GM12892 (cell line): Measurements from ENCODE around the gene MYO1H.

ENCODE experiments used
- DNase-seq: peaks from one replicate; pipeline ENCODE4 v3.0.0; 2011; ENCODE audit not compliant: insufficient read length
- FAIRE-seq: peaks from 2 replicates; lab custom pipeline; 2011; peaks lifted over from hg19 to GRCh38; lab: Jason Lieb, UNC
- POLR2A ChIP-seq: IDR thresholded peaks from 2 replicates; pipeline ENCODE4 v1.6.1; 2011; ENCODE audit warnings: low read depth, low read length, control low read depth
- POLR2AphosphoS5 ChIP-seq: IDR thresholded peaks from 2 replicates; pipeline ENCODE4 v1.6.1; 2011; ENCODE audit warnings: low read depth, low read length, control low read depth
- TAF1 ChIP-seq: IDR thresholded peaks from 2 replicates; pipeline ENCODE4 v1.6.1; 2011; ENCODE audit warnings: low read depth, mild to moderate bottlenecking, control low read depth, low read length, borderline replicate concordance

MYO1H gene

GRCh38 chr12:109493090-109493489 lies 145.4 kb downstream of the MYO1H start:
- FAIRE-seq (no peak), DNase-seq (no peak)
- TF ChIP-seq TAF1 (no peak), POLR2AphosphoS5 (no peak), POLR2A (no peak)

GRCh38 chr12:109493938-109494337 lies 146.2 kb downstream of the MYO1H start:
- FAIRE-seq: no peak
- DNase-seq: no peak
- TF ChIP-seq TAF1 (no peak), POLR2AphosphoS5 (no peak), POLR2A (no peak)

GRCh38 chr12:109494348-109494881 lies 146.7 kb downstream of the MYO1H start:
- DNase-seq: no peak
- no peak for TF ChIP-seq POLR2AphosphoS5
- no peak for TF ChIP-seq TAF1
- no peak for TF ChIP-seq POLR2A
- no peak for FAIRE-seq

GRCh38 chr12:109495012-109495411 lies 147.3 kb downstream of the MYO1H start:
- DNase-seq (no peak), FAIRE-seq (no peak)
- TF ChIP-seq POLR2AphosphoS5 (no peak), POLR2A (no peak), TAF1 (no peak)

DNA sequence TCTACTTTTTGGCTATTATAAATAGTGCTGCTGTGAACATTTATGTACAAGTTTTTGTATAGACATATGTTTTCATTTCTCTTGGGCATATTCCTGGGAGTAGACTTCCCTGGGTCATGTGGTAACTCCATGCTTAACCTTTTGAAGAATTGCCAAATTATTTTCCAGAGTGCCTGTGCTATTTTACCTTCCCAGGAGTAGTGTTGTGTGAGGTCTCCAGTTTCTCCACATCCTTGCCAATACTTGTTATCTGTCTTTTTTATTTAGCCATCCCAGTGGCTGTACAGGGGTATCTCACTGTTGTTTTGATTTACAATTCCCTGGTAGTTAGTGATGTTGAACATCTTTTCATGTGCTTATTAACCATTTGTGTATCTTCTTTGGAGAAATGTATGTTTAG lies 148.6 kb downstream of the MYO1H start:
- FAIRE-seq: no peak
- no peak for DNase-seq
- TF ChIP-seq TAF1 (no peak), POLR2AphosphoS5 (no peak), POLR2A (no peak)

DNA sequence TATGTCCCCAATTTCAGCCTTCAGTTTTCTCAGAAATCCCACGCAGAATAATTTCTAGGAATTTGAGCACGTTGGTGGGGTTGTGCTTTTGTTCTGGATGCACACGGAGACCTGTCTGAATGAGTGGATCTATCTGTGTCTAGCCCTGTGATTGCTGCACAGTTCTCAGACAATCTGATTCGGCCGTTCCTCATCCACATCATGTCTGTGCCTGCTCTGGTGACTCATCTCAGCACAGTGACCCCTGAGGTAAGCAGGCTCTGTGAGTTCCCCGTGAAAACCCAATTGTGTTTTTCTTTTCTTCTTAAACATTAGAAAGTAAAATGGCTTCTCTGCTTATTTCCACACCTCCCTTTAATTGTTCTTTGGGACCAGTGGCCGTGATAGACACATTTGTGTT lies 150.0 kb downstream of the MYO1H start:
- TF ChIP-seq POLR2A: no peak
- TF ChIP-seq TAF1: no peak
- TF ChIP-seq POLR2AphosphoS5: no peak
- FAIRE-seq (no peak), DNase-seq (no peak)
